WTC11 (cell line): ENCODE measurements around the gene NPIPB2. TPM values are rescaled to one million over a fixed set of nuclear protein-coding genes. Genes with fewer than 3 reads are reported as not detected.

Experiments used
- ATAC-seq: fragments of 200-7000 bp; cut with Tn5 transposase; 2 replicates; pipeline ENCODE4 v1.10.0; 2021; ENCODE audit warnings: mild to moderate bottlenecking, moderate library complexity
- CTCF ChIA-PET: fragments of 300-600 bp; sonication (Branson Sonifier 250); formaldehyde crosslinking; loops from one replicate; lab custom pipeline; 2021; ENCODE audit warnings: antibody characterized with exemption; lab: Charles Lee
- POLR2A ChIA-PET: fragments of 350-600 bp; sonication (Branson Sonifier 250); formaldehyde crosslinking; loops from one replicate; lab custom pipeline; 2021; ENCODE audit warnings: antibody characterized with exemption; lab: Charles Lee
- DNase-seq: peaks from one replicate; pipeline ENCODE4 v3.0.0; 2021; ENCODE audit warnings: low spot score
- H3K27ac Mint-ChIP-seq: 2 replicates; pipeline ENCODE4 v1.8.0; 2021; ENCODE audit warnings: mixed read lengths
- H3K27me3 Mint-ChIP-seq: 2 replicates; pipeline ENCODE4 v1.8.0; 2021; ENCODE audit warnings: low read depth, mild to moderate bottlenecking, moderate library complexity, mixed read lengths
- H3K36me3 Mint-ChIP-seq: 2 replicates; pipeline ENCODE4 v1.8.0; 2021; ENCODE audit warnings: mixed read lengths
- H3K4me1 Mint-ChIP-seq: 2 replicates; pipeline ENCODE4 v1.8.0; 2022; ENCODE audit warnings: mixed read lengths
- H3K4me3 Mint-ChIP-seq: 2 replicates; pipeline ENCODE4 v1.8.0; 2021; ENCODE audit warnings: mild to moderate bottlenecking, moderate library complexity, mixed read lengths
- H3K9me3 Mint-ChIP-seq: 2 replicates; pipeline ENCODE4 v1.8.0; 2021; ENCODE audit warnings: mixed read lengths
- AFF4 ChIP-seq: sonication (generic); formaldehyde crosslinking; IDR thresholded peaks from 2 replicates; pipeline ENCODE4 v1.8.1; 2023; ENCODE audit warnings: mild to moderate bottlenecking, missing genetic modification reagents, borderline replicate concordance
- CREM ChIP-seq: sonication (generic); formaldehyde crosslinking; IDR thresholded peaks from 2 replicates; pipeline ENCODE4 v1.8.1; 2022; ENCODE audit warnings: mild to moderate bottlenecking, missing genetic modification reagents, moderate library complexity
- E2F4 ChIP-seq: sonication (generic); formaldehyde crosslinking; IDR thresholded peaks from 2 replicates; pipeline ENCODE4 v1.8.1; 2022; ENCODE audit warnings: low read depth, mild to moderate bottlenecking, moderate library complexity, missing genetic modification reagents, borderline replicate concordance
- EMX1 ChIP-seq: fragments of 250-450 bp; sonication (Bioruptor Pico); IDR thresholded peaks from 2 replicates; pipeline ENCODE4 v1.8.0; 2021; ENCODE audit warnings: mild to moderate bottlenecking
- ESRRA ChIP-seq: sonication (generic); formaldehyde crosslinking; IDR thresholded peaks from 2 replicates; pipeline ENCODE4 v1.8.1; 2022; ENCODE audit warnings: mild to moderate bottlenecking, missing genetic modification reagents, borderline replicate concordance
- FOXK1 ChIP-seq: sonication (generic); formaldehyde crosslinking; IDR thresholded peaks from 2 replicates; pipeline ENCODE4 v1.8.0; 2022; ENCODE audit warnings: mild to moderate bottlenecking, moderate library complexity, missing genetic modification reagents
- FOXP1 ChIP-seq: sonication (generic); formaldehyde crosslinking; IDR thresholded peaks from 2 replicates; pipeline ENCODE4 v1.8.0; 2022; ENCODE audit warnings: missing genetic modification reagents, mild to moderate bottlenecking, moderate library complexity, borderline replicate concordance
- JAZF1 ChIP-seq: fragments of 250-450 bp; sonication (Bioruptor Pico); IDR thresholded peaks from 2 replicates; pipeline ENCODE4 v1.9.0; 2021; ENCODE audit warnings: moderate library complexity, mild to moderate bottlenecking, inconsistent platforms
- MXD4 ChIP-seq: fragments of 250-450 bp; sonication (Bioruptor Pico); IDR thresholded peaks from 2 replicates; pipeline ENCODE4 v1.8.0; 2021; ENCODE audit warnings: mild to moderate bottlenecking, moderate library complexity, borderline replicate concordance
- MYBL2 ChIP-seq: sonication (generic); formaldehyde crosslinking; IDR thresholded peaks from 2 replicates; pipeline ENCODE4 v1.8.1; 2023; ENCODE audit warnings: mild to moderate bottlenecking, moderate library complexity, missing genetic modification reagents
- NFATC4 ChIP-seq: fragments of 250-450 bp; sonication (Bioruptor Pico); IDR thresholded peaks from 2 replicates; pipeline ENCODE4 v1.9.0; 2021; ENCODE audit warnings: mild to moderate bottlenecking
- NR2C2 ChIP-seq: sonication (generic); formaldehyde crosslinking; IDR thresholded peaks from 2 replicates; pipeline ENCODE4 v1.8.0; 2022; ENCODE audit warnings: mild to moderate bottlenecking, missing genetic modification reagents
- OVOL2 ChIP-seq: fragments of 250-450 bp; sonication (Bioruptor Pico); IDR thresholded peaks from 2 replicates; pipeline ENCODE4 v1.9.0; 2021; ENCODE audit warnings: mild to moderate bottlenecking, borderline replicate concordance
- PRDM15 ChIP-seq: sonication (generic); formaldehyde crosslinking; IDR thresholded peaks from 2 replicates; pipeline ENCODE4 v1.8.0; 2022; ENCODE audit warnings: missing genetic modification reagents
- RORB ChIP-seq: fragments of 250-450 bp; sonication (Bioruptor Pico); IDR thresholded peaks from 2 replicates; pipeline ENCODE4 v1.9.0; 2021; ENCODE audit warnings: mild to moderate bottlenecking
- SOX15 ChIP-seq: fragments of 250-450 bp; sonication (Bioruptor Pico); IDR thresholded peaks from 2 replicates; pipeline ENCODE4 v1.9.0; 2021; ENCODE audit warnings: mild to moderate bottlenecking
- TCF7 ChIP-seq: sonication (generic); formaldehyde crosslinking; IDR thresholded peaks from 2 replicates; pipeline ENCODE4 v1.8.0; 2022; ENCODE audit warnings: mild to moderate bottlenecking, low read depth, missing genetic modification reagents, moderate library complexity
- TEAD4 ChIP-seq: sonication (generic); formaldehyde crosslinking; IDR thresholded peaks from 2 replicates; pipeline ENCODE4 v1.8.0; 2022; ENCODE audit warnings: mild to moderate bottlenecking, missing genetic modification reagents
- USF2 ChIP-seq: sonication (generic); formaldehyde crosslinking; IDR thresholded peaks from 2 replicates; pipeline ENCODE4 v1.8.1; 2023; ENCODE audit warnings: mild to moderate bottlenecking, missing genetic modification reagents, moderate library complexity
- ZNF138 ChIP-seq: sonication (generic); formaldehyde crosslinking; conservative IDR thresholded peaks from 2 replicates; pipeline ENCODE4 v1.8.1; 2022; ENCODE audit warnings: mild to moderate bottlenecking, moderate library complexity, missing genetic modification reagents
- ZNF219 ChIP-seq: sonication (generic); formaldehyde crosslinking; IDR thresholded peaks from 2 replicates; pipeline ENCODE4 v1.8.0; 2023; ENCODE audit warnings: missing genetic modification reagents, mild to moderate bottlenecking, borderline replicate concordance
- ZNF396 ChIP-seq: fragments of 250-450 bp; sonication (Bioruptor Pico); IDR thresholded peaks from 2 replicates; pipeline ENCODE4 v1.8.0; 2021; ENCODE audit warnings: mild to moderate bottlenecking, moderate library complexity, borderline replicate concordance
- ZNF423 ChIP-seq: fragments of 250-450 bp; sonication (Bioruptor Pico); IDR thresholded peaks from 2 replicates; pipeline ENCODE4 v2.1.2; 2022; ENCODE audit warnings: mild to moderate bottlenecking, moderate library complexity
- total RNA-seq: library from RNA; stranded (reverse); gene quantifications from 3 replicates; pipeline ENCODE4 v1.2.3, GENCODE V29; 2021

Gene NPIPB2
- total RNA-seq, 1 experiment from 2014 or later: 14.4 TPM

GRCh38 chr16:11957591-11958395, 15.9 kb upstream of the NPIPB2 start:
- Mint-ChIP-seq H3K4me3 (no peak overlapping the region), H3K36me3 (no peaks in the 10 kb centered on the region), H3K27ac (no peak overlapping the region), H3K27me3 (no peaks in the 10 kb centered on the region), H3K4me1 (no peaks in the 10 kb centered on the region), H3K9me3 (no peaks in the 10 kb centered on the region)
- DNase-seq: no peak
- ChIA-PET CTCF (interaction anchor here (1.3 to 2.7 kb wide), 3 partner anchors 8 to 110 kb away, joined by 4 to 15 read pairs (median 7); no protein-coding TSS in a partner anchor), POLR2A (no interaction called here)
- no peak for TF ChIP-seq MXD4 (CRISPR knock-in tag)
- TF ChIP-seq ZNF423: no peak
- TF ChIP-seq ESRRA: no peak
- no peak for TF ChIP-seq OVOL2
- no peak for TF ChIP-seq NR2C2 (CRISPR knock-in tag)
- no peak for TF ChIP-seq FOXK1 (CRISPR knock-in tag)
- no peak for TF ChIP-seq ZNF219 (CRISPR knock-in tag)
- no peak for TF ChIP-seq E2F4 (CRISPR knock-in tag)
- no peak for TF ChIP-seq ZNF396 (CRISPR knock-in tag)
- no peak for TF ChIP-seq MYBL2 (CRISPR knock-in tag)
- no peak for TF ChIP-seq JAZF1 (CRISPR knock-in tag)
- no peak for ATAC-seq

GRCh38 chr16:11956558-11956957, 14.7 kb upstream of the NPIPB2 start:
- no peak for TF ChIP-seq TCF7 (CRISPR knock-in tag)
- TF ChIP-seq, all 79 proteins: peak for 0
- H3K27ac Mint-ChIP-seq: no peak overlapping the region
- ATAC-seq (no peak), DNase-seq (no peak)
- no peaks in the 10 kb centered on the region for H3K36me3 Mint-ChIP-seq
- no peak overlapping the region for H3K4me3 Mint-ChIP-seq
- POLR2A ChIA-PET: no interaction called here
- no peaks in the 10 kb centered on the region for H3K27me3 Mint-ChIP-seq
- no peaks in the 10 kb centered on the region for H3K4me1 Mint-ChIP-seq
- CTCF ChIA-PET: no interaction called here
- no peaks in the 10 kb centered on the region for H3K9me3 Mint-ChIP-seq

GRCh38 chr16:11955713-11956123, 13.9 kb upstream of the NPIPB2 start:
- no peaks in the 10 kb centered on the region for H3K36me3 Mint-ChIP-seq
- DNase-seq: no peak
- no peak overlapping the region for H3K4me3 Mint-ChIP-seq
- H3K27me3 Mint-ChIP-seq: no peaks in the 10 kb centered on the region
- POLR2A ChIA-PET: no interaction called here
- no peak for ATAC-seq
- no peaks in the 10 kb centered on the region for H3K4me1 Mint-ChIP-seq
- no peaks in the 10 kb centered on the region for H3K9me3 Mint-ChIP-seq
- H3K27ac Mint-ChIP-seq: 0 out of 2 replicates have a peak overlapping the region, but pooled peaks have one; percentile 1
- CTCF ChIA-PET: no interaction called here
- TF ChIP-seq NFATC4 (no peak), CREM (CRISPR knock-in tag) (no peak), USF2 (no peak), ESRRA (no peak), SOX15 (no peak), EMX1 (CRISPR knock-in tag) (no peak), TEAD4 (no peak), ZNF138 (CRISPR knock-in tag) (no peak), PRDM15 (no peak), FOXP1 (CRISPR knock-in tag) (no peak), AFF4 (no peak), RORB (CRISPR knock-in tag) (no peak), ZNF219 (CRISPR knock-in tag) (no peak), MYBL2 (CRISPR knock-in tag) (no peak)
